OCI-LY1 (cell line): ENCODE results near the gene LIF.

ENCODE experiments used
- H2AFZ ChIP-seq: fragments of 200-600 bp; sonication (generic), shearing (Covaris generic); 2 replicates; pipeline ENCODE4 v1.6.0; 2014; ENCODE audit warnings: antibody characterized with exemption, mild to moderate bottlenecking, low read length
- H3F3A ChIP-seq: fragments of 200-600 bp; sonication (generic), shearing (Covaris generic); 2 replicates; pipeline ENCODE4 v1.6.0; 2014; ENCODE audit warnings: mild to moderate bottlenecking, antibody characterized with exemption, low read length, moderate library complexity; ENCODE audit not compliant: insufficient read depth
- H3K27ac ChIP-seq: fragments of 200-600 bp; sonication (generic); 2 replicates; pipeline ENCODE4 v1.5.1; 2014; ENCODE audit warnings: low read length, mixed run types, mild to moderate bottlenecking, low read depth; ENCODE audit not compliant: poor library complexity, severe bottlenecking
- H3K27me3 ChIP-seq: fragments of 200-600 bp; sonication (generic); 2 replicates; pipeline ENCODE4 v1.6.0; 2014; ENCODE audit warnings: antibody characterized with exemption, mild to moderate bottlenecking, low read length, moderate library complexity; ENCODE audit not compliant: insufficient read depth
- H3K36me3 ChIP-seq: fragments of 200-600 bp; sonication (generic); 2 replicates; pipeline ENCODE4 v1.6.1; 2014; ENCODE audit warnings: mild to moderate bottlenecking, antibody characterized with exemption, low read length, moderate library complexity, mixed read lengths; ENCODE audit not compliant: insufficient read depth
- H3K4me1 ChIP-seq: fragments of 200-600 bp; sonication (generic); 2 replicates; pipeline ENCODE4 v1.5.1; 2014; ENCODE audit warnings: mild to moderate bottlenecking, low read length, moderate library complexity; ENCODE audit not compliant: insufficient read depth, severe bottlenecking
- H3K4me2 ChIP-seq: fragments of 200-600 bp; sonication (generic), shearing (Covaris generic); 2 replicates; pipeline ENCODE4 v1.6.1; 2014; ENCODE audit warnings: low read length
- H3K4me3 ChIP-seq: fragments of 200-600 bp; sonication (generic); 2 replicates; pipeline ENCODE4 v1.5.1; 2014; ENCODE audit warnings: low read length, low read depth, mild to moderate bottlenecking, mixed read lengths; ENCODE audit not compliant: poor library complexity, severe bottlenecking
- H3K79me2 ChIP-seq: fragments of 200-600 bp; shearing (Covaris generic); 2 replicates; pipeline ENCODE4 v1.6.1; 2016; ENCODE audit warnings: mixed run types, low read length, mixed read lengths; ENCODE audit not compliant: insufficient read depth
- H3K9ac ChIP-seq: fragments of 200-600 bp; sonication (generic), shearing (Covaris generic); 2 replicates; pipeline ENCODE4 v1.6.1; 2014; ENCODE audit warnings: mild to moderate bottlenecking, low read length, mixed read lengths
- H3K9me2 ChIP-seq: fragments of 200-600 bp; sonication (generic), shearing (Covaris generic); 2 replicates; pipeline ENCODE4 v1.6.1; 2014; ENCODE audit warnings: low read depth, mild to moderate bottlenecking, low read length, mixed read lengths
- H3K9me3 ChIP-seq: fragments of 200-600 bp; shearing (Covaris generic); 2 replicates; pipeline ENCODE4 v1.6.1; 2014; ENCODE audit warnings: low read length, mixed read lengths
- H4K20me1 ChIP-seq: fragments of 200-600 bp; sonication (generic), shearing (Covaris generic); 2 replicates; pipeline ENCODE4 v1.6.0; 2016; ENCODE audit warnings: mild to moderate bottlenecking, low read length; ENCODE audit not compliant: insufficient read depth
- CTCF ChIP-seq: fragments of 200-600 bp; sonication (generic), shearing (Covaris generic); IDR thresholded peaks from 2 replicates; pipeline ENCODE4 v1.5.1; 2017; ENCODE audit warnings: mild to moderate bottlenecking, antibody characterized with exemption, low read length, moderate library complexity, mixed read lengths
- EZH2 ChIP-seq: fragments of 200-600 bp; sonication (generic), shearing (Covaris generic); IDR thresholded peaks from 2 replicates; pipeline ENCODE4 v1.8.0; 2017; ENCODE audit warnings: borderline replicate concordance, mixed run types, mild to moderate bottlenecking, antibody characterized with exemption, low read length, moderate library complexity, mixed read lengths

Gene LIF

GRCh38 chr22:30254314-30254713 lies 7.8 kb upstream of the LIF start:
- no peaks in the 10 kb centered on the region for H3F3A ChIP-seq
- H3K27ac ChIP-seq = no peak overlapping the region
- no peaks in the 10 kb centered on the region for H3K4me1 ChIP-seq
- H3K9me3 ChIP-seq = no peaks in the 10 kb centered on the region
- H2AFZ ChIP-seq = no peak overlapping the region
- H3K27me3 ChIP-seq = no peaks in the 10 kb centered on the region
- H4K20me1 ChIP-seq = no peaks in the 10 kb centered on the region
- TF ChIP-seq EZH2 (no peak), CTCF (no peak)
- H3K9ac ChIP-seq = no peak overlapping the region
- no peaks in the 10 kb centered on the region for H3K9me2 ChIP-seq
- no peak overlapping the region for H3K4me2 ChIP-seq
- no peaks in the 10 kb centered on the region for H3K36me3 ChIP-seq
- H3K79me2 ChIP-seq = no peaks in the 10 kb centered on the region
- no peak overlapping the region for H3K4me3 ChIP-seq

GRCh38 chr22:30253205-30253852 lies 6.8 kb upstream of the LIF start:
- no peaks in the 10 kb centered on the region for H3K4me1 ChIP-seq

GRCh38 chr22:30252411-30253204 lies 6.0 kb upstream of the LIF start:
- H3K27me3 ChIP-seq = 0 out of 2 replicates have a peak, but pooled peaks cover 2% of the 10 kb centered on the region
- H3F3A ChIP-seq = no peaks in the 10 kb centered on the region
- H3K79me2 ChIP-seq = no peaks in the 10 kb centered on the region
- H3K4me3 ChIP-seq = no peak overlapping the region
- H3K9ac ChIP-seq = no peak overlapping the region
- H3K4me2 ChIP-seq = no peak overlapping the region
- H2AFZ ChIP-seq = no peak overlapping the region
- no peak overlapping the region for H3K27ac ChIP-seq
- no peaks in the 10 kb centered on the region for H3K36me3 ChIP-seq
- TF ChIP-seq EZH2 (no peak), CTCF (no peak)
- no peaks in the 10 kb centered on the region for H3K4me1 ChIP-seq
- no peaks in the 10 kb centered on the region for H3K9me2 ChIP-seq
- H3K9me3 ChIP-seq = no peaks in the 10 kb centered on the region
- no peaks in the 10 kb centered on the region for H4K20me1 ChIP-seq

More at GRCh38 chr22:30253205-30253852, 6.8 kb upstream of the LIF start:
- Histone ChIP-seq H3K27ac (no peak overlapping the region), H3K79me2 (no peaks in the 10 kb centered on the region), H3K27me3 (no peaks in the 10 kb centered on the region), H3K9ac (no peak overlapping the region), H3F3A (no peaks in the 10 kb centered on the region), H3K9me3 (no peaks in the 10 kb centered on the region), H3K4me2 (no peak overlapping the region), H3K4me3 (no peak overlapping the region), H2AFZ (no peak overlapping the region), H3K9me2 (no peaks in the 10 kb centered on the region), H3K36me3 (no peaks in the 10 kb centered on the region), H4K20me1 (no peaks in the 10 kb centered on the region)
- no peak for TF ChIP-seq CTCF
- TF ChIP-seq EZH2 = no peak
